ENCODE data around the gene TELO2.

The TELO2 gene

GRCh38 chr16:1553946-1554825 is 61.0 kb downstream of the TELO2 start:
- DNase-seq (ENCODE audit: low read depth, low spot score) = no peak

- no peak for DNase-seq (ENCODE audit: low read depth, low spot score)
Measured at GRCh38 chr16:1554826-1555445, 61.8 kb downstream of the TELO2 start.

- no peak for DNase-seq (ENCODE audit: low read depth, low spot score)
Measured at GRCh38 chr16:1556254-1556653, 63.1 kb downstream of the TELO2 start.

DNA sequence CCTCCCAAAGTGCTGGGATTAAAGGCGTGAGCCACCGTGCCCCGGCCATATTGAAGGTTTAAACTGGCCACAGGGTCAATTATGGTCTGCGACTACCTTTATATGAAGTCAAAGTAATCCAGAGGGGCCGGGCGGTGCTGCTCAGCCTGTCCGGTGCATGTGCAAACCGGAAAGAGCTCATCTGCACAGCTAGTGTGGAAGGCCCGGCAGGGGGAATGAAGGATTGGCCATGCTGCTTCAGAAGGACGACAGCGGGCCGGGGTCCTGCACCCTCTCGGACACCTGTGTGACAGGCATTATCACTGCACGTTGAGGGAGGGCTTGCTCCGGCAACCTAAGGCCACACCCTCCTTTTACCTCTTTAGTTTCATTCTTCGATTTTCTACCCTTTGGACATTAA is 63.9 kb downstream of the TELO2 start:
- DNase-seq (ENCODE audit: low read depth, low spot score) = no peak

- no peak for DNase-seq (ENCODE audit: low read depth, low spot score)
Measured at GRCh38 chr16:1557576-1557975, 64.4 kb downstream of the TELO2 start.

DNA sequence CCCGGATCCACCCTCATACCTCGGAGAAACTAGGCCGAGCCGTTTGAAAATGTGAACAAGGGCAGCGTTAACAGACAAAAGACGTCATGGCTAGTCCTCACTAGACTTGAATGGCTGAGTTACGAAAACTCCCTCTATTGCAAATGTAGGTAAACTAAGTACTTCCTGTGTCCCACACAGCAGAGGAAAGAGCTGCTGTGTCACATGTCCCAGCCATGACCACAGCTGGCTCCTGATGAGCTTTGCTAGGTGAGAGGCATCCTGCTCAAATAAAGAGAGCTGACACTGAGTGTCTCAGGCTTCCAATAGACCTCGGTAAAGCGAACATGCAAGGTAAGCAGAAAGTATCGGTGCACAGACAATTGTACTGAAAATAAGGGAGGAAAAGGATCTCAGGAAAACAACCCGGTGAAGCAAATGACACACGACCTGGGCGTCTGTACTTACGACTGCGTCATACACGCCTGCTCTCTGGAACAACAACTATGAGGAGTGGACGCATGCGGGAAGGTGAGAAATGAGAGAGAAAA is 66.4 kb downstream of the TELO2 start:
- no peak for DNase-seq (ENCODE audit: low read depth, low spot score)

All from astrocyte of the hippocampus (primary cell).